GM15510 (cell line): Measurements from ENCODE around the gene FAM53B.

Source experiments
- POLR2A ChIP-seq: IDR thresholded peaks from 3 replicates; pipeline ENCODE4 v1.6.1; 2011; ENCODE audit warnings: borderline replicate concordance; ENCODE audit not compliant: insufficient read length; ENCODE audit errors: extremely low read depth

Gene FAM53B

GRCh38 chr10:124710266-124710881 is 33.8 kb downstream of the FAM53B start:
- no peak for TF ChIP-seq POLR2A

DNA sequence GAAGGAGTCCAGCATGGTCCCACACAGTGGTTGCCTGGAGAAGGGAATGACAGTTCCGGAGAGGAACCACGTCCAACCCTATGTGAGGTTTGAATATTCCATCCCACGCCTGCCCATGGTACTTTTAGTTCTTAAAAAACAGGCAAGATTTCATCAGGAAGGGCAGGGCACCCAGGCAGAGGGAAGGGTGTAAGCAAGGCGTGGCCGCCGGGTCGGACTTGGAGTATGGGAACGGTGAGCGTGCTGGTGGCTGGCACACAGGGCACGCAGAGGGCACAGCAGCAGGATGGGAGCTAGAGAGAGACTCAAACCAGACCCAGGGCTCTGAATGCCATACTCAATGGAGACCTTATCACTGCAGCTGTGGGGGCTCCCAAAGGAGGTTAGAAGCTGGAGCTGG is 34.3 kb downstream of the FAM53B start:
- TF ChIP-seq POLR2A, result no peak

GRCh38 chr10:124708922-124709520 is 35.2 kb downstream of the FAM53B start:
- no peak for TF ChIP-seq POLR2A

DNA sequence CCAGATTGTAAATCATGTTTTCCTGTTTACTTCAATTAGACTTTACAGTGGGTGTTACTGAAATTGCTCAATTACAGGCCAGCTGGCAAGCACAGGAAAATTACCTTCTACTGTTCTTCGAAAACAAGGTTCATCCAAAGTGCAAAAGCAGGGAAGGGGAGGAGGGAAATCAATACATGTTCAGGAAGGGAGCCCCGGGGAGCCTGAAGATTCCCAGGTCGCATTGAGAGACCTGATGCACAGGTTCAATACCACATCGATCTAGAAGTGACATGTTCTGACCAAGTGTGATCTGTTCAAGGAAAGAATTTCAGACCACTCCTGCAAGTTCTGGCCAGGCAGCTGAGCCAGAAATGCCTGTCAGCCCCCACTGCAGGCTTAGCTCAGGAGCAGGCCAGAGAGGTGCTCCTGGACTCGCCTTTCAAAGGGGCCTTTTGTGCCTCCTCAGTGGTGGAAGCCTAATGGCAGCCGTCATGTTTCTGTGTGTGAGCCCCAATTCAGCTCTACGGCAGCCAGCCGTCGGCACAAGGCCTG is 35.9 kb downstream of the FAM53B start:
- TF ChIP-seq POLR2A, result no peak

GRCh38 chr10:124707551-124707950 is 36.6 kb downstream of the FAM53B start:
- no peak for TF ChIP-seq POLR2A

DNA sequence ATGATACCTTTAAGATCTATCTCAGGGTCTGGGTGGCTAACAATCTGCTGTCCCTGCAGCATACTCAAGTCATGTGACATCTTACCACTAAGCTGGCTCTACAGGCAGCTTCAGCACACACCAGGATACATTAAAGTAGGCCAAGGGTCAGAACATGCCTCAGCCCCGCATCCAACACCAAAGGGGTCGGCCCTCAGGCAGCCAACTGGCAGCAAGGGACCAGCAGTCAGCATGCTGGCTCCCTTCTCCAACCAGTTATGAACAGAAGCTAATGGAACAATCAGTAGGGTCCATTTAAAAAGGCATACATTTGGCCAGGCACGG is 37.1 kb downstream of the FAM53B start:
- no peak for TF ChIP-seq POLR2A

GRCh38 chr10:124706462-124707143 is 37.6 kb downstream of the FAM53B start:
- TF ChIP-seq POLR2A, result no peak

DNA sequence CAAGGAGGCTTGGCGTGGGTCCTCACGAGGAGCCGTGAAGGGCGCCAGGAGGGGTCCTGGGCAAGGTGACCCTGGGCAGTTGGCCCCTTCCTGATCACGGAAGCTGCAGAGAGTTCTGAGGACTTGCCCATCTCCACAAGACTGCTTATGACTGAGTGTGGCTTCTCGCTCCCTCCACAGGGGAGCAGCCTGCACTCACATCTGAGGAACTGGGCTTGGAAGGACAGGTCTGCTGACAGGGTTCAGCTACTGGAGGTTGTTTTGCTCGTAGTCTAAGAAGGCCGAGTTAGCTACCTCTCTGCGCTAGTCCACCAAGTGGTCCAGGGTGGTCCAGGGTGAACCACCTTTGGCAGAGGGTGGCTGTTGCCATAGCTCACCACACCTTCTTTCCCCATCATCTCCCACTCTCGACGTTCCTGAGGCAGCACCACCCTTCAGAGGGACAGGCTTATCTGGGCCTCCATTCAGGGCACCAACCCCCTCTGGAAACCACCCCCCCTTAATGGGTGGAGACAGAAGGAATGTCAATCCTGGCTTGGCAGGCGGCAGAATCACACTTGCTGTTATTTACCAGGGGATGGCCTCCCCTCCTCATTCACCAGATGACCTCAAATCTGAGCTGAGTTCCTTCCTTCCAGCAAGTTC is 38.2 kb downstream of the FAM53B start:
- TF ChIP-seq POLR2A, result no peak

DNA sequence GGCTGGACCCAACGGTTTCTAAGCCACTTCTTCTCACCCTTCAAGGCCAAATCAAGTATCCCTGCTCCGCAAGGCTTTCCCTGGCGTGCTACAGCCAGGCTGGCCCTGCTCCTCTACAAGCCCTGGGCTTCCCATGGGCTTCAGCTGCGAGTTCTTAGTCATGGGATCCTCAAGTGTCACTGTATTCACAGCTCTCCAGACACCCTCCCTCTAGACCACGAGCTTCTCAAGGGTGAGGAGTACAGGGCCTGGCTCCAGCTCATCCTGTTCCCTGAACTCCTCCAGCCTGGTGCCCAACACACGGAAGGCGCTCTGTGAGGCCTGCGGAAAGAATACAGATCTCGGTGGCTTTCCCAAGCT is 38.8 kb downstream of the FAM53B start:
- no peak for TF ChIP-seq POLR2A

DNA sequence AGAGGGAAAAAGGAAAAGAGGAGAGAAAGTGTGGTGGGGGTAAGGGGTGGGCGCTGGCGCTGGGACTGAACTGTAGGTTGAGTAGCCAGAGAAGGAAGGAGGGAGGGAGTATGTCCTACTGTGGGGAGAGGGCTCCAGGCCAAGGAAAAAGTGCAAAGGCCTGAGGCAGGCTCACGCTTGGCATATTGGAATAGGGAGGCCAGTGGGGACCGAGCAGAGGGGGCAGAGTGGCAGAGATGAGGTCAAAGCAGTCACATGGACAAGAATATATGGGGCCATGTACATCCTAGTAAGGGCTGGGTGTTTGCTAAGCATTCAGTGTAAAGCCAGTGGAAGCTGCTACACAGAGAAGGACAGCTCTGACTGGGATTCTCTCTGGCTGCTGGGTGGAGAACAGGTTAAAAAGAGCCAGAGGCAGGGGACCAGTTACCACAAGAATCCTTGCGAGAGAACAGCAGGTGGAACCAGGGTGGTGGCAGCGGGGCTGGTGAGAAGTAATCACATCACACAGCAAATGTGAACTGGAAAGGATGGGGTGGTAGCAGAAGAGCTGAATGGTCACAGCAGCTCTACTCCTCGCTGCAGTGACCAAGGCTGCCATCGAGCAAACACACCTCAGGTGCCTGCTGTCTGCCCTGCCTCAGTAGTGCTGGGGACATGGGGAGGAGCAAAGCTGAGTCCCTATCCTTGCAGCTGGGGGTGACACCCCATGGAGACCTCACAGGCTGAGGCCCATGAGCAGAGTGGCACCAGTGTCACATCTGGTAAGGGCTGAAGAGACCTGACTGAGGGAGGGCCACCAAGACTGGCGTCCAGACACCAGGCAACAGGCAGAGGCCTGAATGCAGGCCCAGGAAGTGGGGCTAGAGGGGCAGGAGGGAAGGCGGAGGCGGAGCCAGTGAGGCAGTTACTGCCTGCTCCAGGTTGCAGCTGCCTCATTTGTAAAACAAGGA is 39.5 kb downstream of the FAM53B start:
- no peak for TF ChIP-seq POLR2A

DNA sequence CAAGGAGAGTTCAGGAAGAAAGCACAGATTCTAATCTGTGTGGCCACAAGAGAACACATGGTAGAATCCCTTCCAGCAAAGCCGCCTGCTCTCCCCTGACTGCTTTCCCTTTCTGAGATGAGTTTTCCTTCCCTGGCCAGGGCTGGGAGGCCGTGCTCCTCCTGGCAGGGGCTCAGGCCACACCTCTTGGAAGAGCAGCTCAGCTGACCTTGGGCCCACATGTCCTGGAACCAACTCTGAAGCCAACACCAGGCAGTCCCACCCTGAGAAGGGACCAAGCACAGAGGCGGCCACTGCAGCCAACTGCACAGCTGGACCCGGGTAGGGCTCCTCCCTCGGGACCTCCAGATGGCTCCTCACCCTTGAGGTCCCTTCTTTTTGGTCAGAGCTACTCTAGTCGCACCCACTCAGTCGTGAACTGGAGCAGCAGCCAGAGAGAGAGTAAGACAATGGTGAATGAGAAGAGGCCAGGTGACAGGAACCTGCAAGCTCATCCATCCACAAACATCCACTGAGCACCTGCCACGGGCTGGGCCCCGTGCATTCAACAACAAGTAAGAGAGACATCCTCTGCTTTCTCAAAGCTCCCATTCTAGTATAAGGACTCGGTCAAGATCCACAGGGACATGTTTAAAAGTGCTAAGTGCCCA is 40.3 kb downstream of the FAM53B start:
- TF ChIP-seq POLR2A, result no peak

- no peak for TF ChIP-seq POLR2A
Observed at GRCh38 chr10:124703372-124703771, 40.8 kb downstream of the FAM53B start.

DNA sequence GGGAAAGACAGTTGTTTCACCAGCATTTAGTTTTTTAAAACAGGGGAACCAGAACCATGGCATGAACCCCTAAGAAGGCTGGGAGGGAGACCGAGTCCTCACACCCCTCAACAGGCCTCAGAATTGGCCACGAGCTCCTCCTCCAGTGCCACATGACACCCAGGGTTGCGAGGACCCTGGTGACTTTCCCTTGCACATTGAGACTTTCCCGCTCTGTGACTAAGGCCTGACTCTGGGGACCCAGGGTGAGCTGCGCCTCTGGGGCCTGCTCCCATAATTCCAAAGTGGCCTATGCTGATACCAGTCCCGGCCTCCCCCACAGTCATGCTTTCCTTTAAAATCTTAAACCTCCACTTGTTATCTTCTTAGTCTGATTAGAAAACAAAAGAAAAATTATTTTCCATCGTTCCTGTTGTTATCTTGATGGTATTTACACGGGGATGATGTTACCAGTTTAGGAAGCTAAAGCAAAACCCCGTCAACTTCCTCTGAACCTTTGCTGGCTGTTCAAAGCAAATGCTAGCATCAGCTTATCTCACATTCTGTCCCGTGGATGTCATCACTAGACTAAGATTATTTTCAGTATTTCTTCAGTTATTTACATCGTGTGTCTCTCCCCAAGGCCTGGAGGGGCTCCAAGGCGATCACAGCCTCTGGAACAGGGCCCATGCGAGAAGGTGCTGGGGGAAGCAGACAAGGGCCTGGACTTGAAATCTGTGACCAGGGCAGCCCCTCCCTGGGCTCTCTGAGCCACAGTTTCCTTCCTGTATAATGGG is 42.1 kb downstream of the FAM53B start:
- no peak for TF ChIP-seq POLR2A
